MCF 10A (cell line): ENCODE measurements around the gene IGFBP6. TPM values are rescaled to one million over a fixed set of nuclear protein-coding genes. Genes with fewer than 3 reads are reported as not detected.

Experiments
- BruUV-seq: library from RNA; stranded (reverse); fragments of 400-500 nt; replicated peaks from 2 replicates; lab custom pipeline; 2021; lab: Mats Ljungman, UMichigan
- CTCF ChIA-PET: fragments of 300-600 bp; sonication (Branson Sonifier 250); formaldehyde crosslinking; extraction: SDS; loops from one replicate; lab custom pipeline; 2021; ENCODE audit warnings: antibody characterized with exemption, inconsistent platforms; lab: Yijun Ruan, JAX
- POLR2A ChIA-PET: fragments of 300-600, 350-650 bp; sonication (Branson Sonifier 250); formaldehyde crosslinking; extraction: SDS; loops from one replicate; lab custom pipeline; 2020; ENCODE audit warnings: antibody characterized with exemption, inconsistent platforms; lab: Yijun Ruan, JAX
- DNase-seq: peaks from one replicate; pipeline ENCODE4 v3.0.0-alpha.2; 2018; ENCODE audit not compliant: unreplicated experiment
- H3K27ac Mint-ChIP-seq: one replicate; pipeline ENCODE4 v1.8.0; 2022; ENCODE audit warnings: mild to moderate bottlenecking, low read depth, mixed read lengths; ENCODE audit not compliant: unreplicated experiment
- H3K27me3 Mint-ChIP-seq: one replicate; pipeline ENCODE4 v1.8.0; 2022; ENCODE audit warnings: mixed read lengths; ENCODE audit not compliant: insufficient read depth, unreplicated experiment
- H3K36me3 Mint-ChIP-seq: one replicate; pipeline ENCODE4 v1.8.0; 2022; ENCODE audit warnings: mild to moderate bottlenecking, moderate library complexity, mixed read lengths; ENCODE audit not compliant: insufficient read depth, unreplicated experiment
- H3K4me1 Mint-ChIP-seq: one replicate; pipeline ENCODE4 v1.8.0; 2022; ENCODE audit warnings: mixed read lengths; ENCODE audit not compliant: insufficient read depth, unreplicated experiment
- H3K4me3 Mint-ChIP-seq: one replicate; pipeline ENCODE4 v1.8.0; 2022; ENCODE audit warnings: mild to moderate bottlenecking, moderate library complexity, mixed read lengths; ENCODE audit not compliant: unreplicated experiment
- H3K9me3 Mint-ChIP-seq: one replicate; pipeline ENCODE4 v1.8.0; 2022; ENCODE audit warnings: mixed read lengths; ENCODE audit not compliant: unreplicated experiment
- CTCF ChIP-seq: fragments of 200-600 bp; IDR thresholded peaks from one replicate; pipeline ENCODE4 v1.8.0; 2022; ENCODE audit warnings: antibody characterized with exemption, mild to moderate bottlenecking; ENCODE audit not compliant: unreplicated experiment
- intact Hi-C: fragments of 100-400 bp; cut with micrococcal nuclease; formaldehyde crosslinking; loops from 2 replicates; pipeline ENCODE4 v1.14.1; 2022
- total RNA-seq: library from RNA; stranded (reverse); gene quantifications from 2 replicates; pipeline ENCODE4 v1.2.3, GENCODE V29; 2022

IGFBP6 gene
- total RNA-seq, 1 experiment from 2014 or later: 6.4 TPM

GRCh38 chr12:53101931-53102781, 4.7 kb downstream of the IGFBP6 start:
- Mint-ChIP-seq H3K36me3 (no peaks in the 10 kb centered on the region), H3K9me3 (no peaks in the 10 kb centered on the region), H3K27me3 (no peaks in the 10 kb centered on the region), H3K4me3 (no peak overlapping the region), H3K27ac (no peak overlapping the region), H3K4me1 (peaks cover 20% of the 10 kb centered on the region)
- no peak for DNase-seq
- no peak for TF ChIP-seq CTCF
- intact Hi-C loops: no loop called here
- CTCF ChIA-PET: interaction anchor here (0.5 to 14.2 kb wide), 6 partner anchors 14 to 1019 kb away, joined by 3 to 267 read pairs (median 3); no protein-coding TSS in a partner anchor
- POLR2A ChIA-PET: interaction anchor here (0.6 to 5.7 kb wide), 5 partner anchors 23 to 48 kb away, joined by 3 to 39 read pairs (median 7); partner anchors contain the start of gene SPRYD3
- BruUV-seq: no TSS peak

GRCh38 chr12:53102883-53103807, 5.7 kb downstream of the IGFBP6 start, which contains the start of gene SOAT2:
SOAT2 (plus strand) TSS chr12:53103486; CDS start chr12:53103578, 92 bp downstream.
- no peaks in the 10 kb centered on the region for H3K27me3 Mint-ChIP-seq
- no peak for DNase-seq
- peaks cover 15% of the 10 kb centered on the region for H3K4me1 Mint-ChIP-seq
- H3K27ac Mint-ChIP-seq: no peak within 1 kb of the TSS
- ChIA-PET POLR2A (interaction anchor here (0.6 to 2.0 kb wide), 6 partner anchors 24 to 163 kb away, joined by 3 to 7 read pairs (median 3); partner anchors contain the start of gene SPRYD3), CTCF (interaction anchor here (0.6 to 14.2 kb wide), 5 partner anchors 13 to 76 kb away, joined by 3 to 267 read pairs (median 4); no protein-coding TSS in a partner anchor)
- TF ChIP-seq CTCF: no peak
- H3K36me3 Mint-ChIP-seq: no peaks in the 10 kb centered on the region
- H3K4me3 Mint-ChIP-seq: no peak within 1 kb of the TSS
- intact Hi-C loops: no loop called here
- H3K9me3 Mint-ChIP-seq: no peaks in the 10 kb centered on the region
- BruUV-seq: no TSS peak

- no TSS peak for BruUV-seq
- H3K27me3 Mint-ChIP-seq: no peaks in the 10 kb centered on the region
- ChIA-PET POLR2A (interaction anchor here (0.7 kb wide), 1 partner anchor 164 kb away, joined by 3 read pairs; no protein-coding TSS in a partner anchor), CTCF (interaction anchor here (0.6 to 14.2 kb wide), 2 partner anchors 37 to 43 kb away, joined by 4 to 267 read pairs; no protein-coding TSS in a partner anchor)
- DNase-seq: no peak
- H3K36me3 Mint-ChIP-seq: no peaks in the 10 kb centered on the region
- no peak overlapping the region for H3K27ac Mint-ChIP-seq
- H3K4me3 Mint-ChIP-seq: no peak overlapping the region
- no peak for TF ChIP-seq CTCF
- no peaks in the 10 kb centered on the region for H3K9me3 Mint-ChIP-seq
- intact Hi-C loops: no loop called here
- peaks cover 8% of the 10 kb centered on the region for H3K4me1 Mint-ChIP-seq
These were observed 6.4 kb downstream of the IGFBP6 start for GRCh38 chr12:53103860-53104305.
